Fibroblast of mammary gland (primary cell): ENCODE results near the gene SPATA20.

ENCODE experiments used
- DNase-seq: peaks from one replicate; pipeline ENCODE4 v3.0.0-alpha.2; 2010; ENCODE audit warnings: low read depth
- H3K4me3 ChIP-seq: 2 replicates; pipeline ENCODE4 v1.5.1; 2011; ENCODE audit warnings: low read depth, mild to moderate bottlenecking, low read length, moderate library complexity; ENCODE audit not compliant: control insufficient read depth
- CTCF ChIP-seq: conservative IDR thresholded peaks from 2 replicates; pipeline ENCODE4 v1.5.1; 2011; ENCODE audit warnings: low read depth, low read length, inconsistent platforms; ENCODE audit not compliant: control insufficient read depth, insufficient read depth

Gene SPATA20

GRCh38 chr17:50598487-50598886, 51.5 kb downstream of the SPATA20 start:
- no peak for DNase-seq
- H3K4me3 ChIP-seq: no peak overlapping the region
- TF ChIP-seq CTCF: no peak

GRCh38 chr17:50599606-50600005, 52.6 kb downstream of the SPATA20 start:
- TF ChIP-seq CTCF: no peak

DNA sequence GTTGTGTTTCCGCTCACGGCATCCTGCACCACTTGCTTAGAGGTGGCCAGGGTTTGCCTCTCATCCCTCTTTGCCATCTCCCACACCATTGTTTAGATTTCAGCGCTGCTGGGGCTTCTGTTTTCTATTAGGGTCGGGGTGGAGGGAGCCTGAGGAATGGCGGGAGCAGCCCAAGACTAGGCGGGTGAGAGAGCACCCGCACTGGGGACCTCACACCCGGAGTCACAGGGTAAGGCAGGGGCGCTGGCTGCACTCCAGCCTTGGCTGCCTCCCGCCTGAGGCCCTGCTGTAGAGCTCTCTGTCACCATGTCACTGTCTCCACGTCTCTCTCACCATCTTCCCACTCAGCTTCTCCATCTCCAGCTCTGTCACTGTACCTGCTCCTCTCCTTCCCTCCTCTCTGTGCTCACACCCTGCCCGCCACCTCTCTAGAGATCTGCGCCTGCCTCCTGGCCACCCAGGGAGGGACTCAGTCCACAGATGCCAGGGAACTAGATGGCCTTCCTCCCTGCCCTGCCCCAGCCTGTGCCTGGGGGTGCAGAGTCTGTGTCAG, 54.9 kb downstream of the SPATA20 start:
- no peak for DNase-seq
- H3K4me3 ChIP-seq: no peak overlapping the region
- TF ChIP-seq CTCF: no peak

More at GRCh38 chr17:50599606-50600005, 52.6 kb downstream of the SPATA20 start:
- H3K4me3 ChIP-seq: no peak overlapping the region
- DNase-seq: no peak

DNA sequence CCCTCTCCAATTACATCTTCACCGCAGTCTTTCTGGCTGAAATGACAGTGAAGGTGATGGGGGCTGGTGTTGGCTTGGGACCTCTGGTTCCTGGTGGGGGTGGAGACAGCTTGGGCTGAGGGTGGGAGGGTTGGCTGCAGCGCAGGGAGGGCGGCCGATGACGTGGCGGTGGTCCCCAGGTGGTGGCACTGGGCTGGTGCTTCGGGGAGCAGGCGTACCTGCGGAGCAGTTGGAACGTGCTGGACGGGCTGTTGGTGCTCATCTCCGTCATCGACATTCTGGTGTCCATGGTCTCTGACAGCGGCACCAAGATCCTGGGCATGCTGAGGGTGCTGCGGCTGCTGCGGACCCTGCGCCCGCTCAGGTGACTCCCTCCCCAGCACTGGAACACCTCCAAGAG, 55.9 kb downstream of the SPATA20 start:
- no peak for DNase-seq
- no peak for TF ChIP-seq CTCF
- H3K4me3 ChIP-seq: no peak overlapping the region

DNA sequence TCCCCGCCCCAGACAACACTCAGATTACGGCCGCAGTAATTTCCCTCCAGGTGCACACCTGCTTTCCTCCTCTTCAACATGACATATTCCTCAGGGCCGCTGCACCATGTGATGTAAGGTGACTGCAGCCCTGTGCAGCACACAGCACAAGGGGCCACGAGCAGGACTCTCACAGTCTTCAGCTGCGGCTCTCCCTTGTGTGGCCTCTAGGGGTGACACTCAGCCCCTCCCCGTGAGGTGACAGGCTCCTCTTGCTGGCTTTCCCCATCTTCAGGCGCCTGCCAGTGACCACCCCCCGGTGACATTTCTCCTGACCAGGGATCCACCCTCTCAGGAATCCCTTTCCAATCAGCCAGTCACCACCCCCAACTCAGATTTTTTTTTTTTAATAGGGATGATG, 56.4 kb downstream of the SPATA20 start:
- TF ChIP-seq CTCF: no peak
- no peak overlapping the region for H3K4me3 ChIP-seq
- DNase-seq: no peak

DNA sequence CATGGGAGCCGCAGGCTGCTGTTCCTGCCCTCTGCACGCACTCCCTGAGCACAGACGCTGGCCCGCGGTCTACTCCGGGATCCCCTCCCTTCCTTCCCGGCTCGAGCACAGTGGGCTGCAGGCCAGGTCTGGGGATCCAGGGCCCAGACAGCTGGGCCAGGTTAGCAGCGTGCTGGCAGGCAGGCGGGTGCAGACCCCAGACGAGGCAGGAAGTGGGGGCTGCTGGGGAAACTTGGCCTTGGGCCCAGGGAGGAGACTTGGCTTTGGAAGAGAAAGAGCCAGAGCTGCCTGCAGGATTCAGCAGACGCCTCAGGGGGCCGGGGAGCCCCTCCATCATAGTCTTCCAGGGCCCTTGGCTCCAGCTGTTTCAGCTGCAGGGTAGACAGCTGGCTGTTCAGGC, 57.5 kb downstream of the SPATA20 start:
- no peak overlapping the region for H3K4me3 ChIP-seq
- peak; percentile 38 for DNase-seq
- no peak for TF ChIP-seq CTCF

GRCh38 chr17:50605429-50605828, 58.5 kb downstream of the SPATA20 start:
- H3K4me3 ChIP-seq: no peak overlapping the region
- DNase-seq: peak; percentile 70
- no peak for TF ChIP-seq CTCF
